ENCODE measurements around the gene HNF1B. TPM values are rescaled to one million over a fixed set of nuclear protein-coding genes. Genes with fewer than 3 reads are reported as not detected.
"Not testable (repeated sequence)": the region's sequence is repeated elsewhere in the genome, so short reads cannot be mapped to it uniquely, and the experiment has no call there.

Gene HNF1B
- polyA plus RNA-seq, 1 experiment, result not detected

DNA sequence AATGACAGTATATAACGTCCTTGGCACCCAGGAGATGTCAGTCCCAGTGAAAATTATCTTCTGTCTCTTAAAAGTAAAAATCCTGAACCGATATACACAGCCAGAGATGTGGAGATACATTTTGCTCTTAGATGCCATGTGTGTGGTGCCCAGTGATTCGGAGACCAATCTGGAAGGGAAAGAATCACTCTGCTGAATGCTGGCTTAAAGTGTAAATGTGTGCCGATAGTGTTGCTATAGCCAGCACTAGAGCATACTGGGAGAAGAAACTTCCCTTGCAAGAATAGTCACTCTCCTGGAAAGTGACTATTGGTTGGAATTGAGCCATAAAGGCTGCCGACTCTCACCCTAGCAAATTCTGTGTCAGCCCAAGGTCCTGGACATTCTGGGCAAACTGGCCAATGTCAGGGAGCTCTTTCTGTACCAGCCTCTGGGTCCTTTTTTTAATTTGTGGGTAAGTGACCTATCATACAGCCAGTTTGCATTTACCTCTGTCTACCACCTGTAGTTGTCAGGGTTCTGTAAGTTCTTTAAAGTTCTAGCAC, 44.2 kb upstream of the HNF1B start:
- ChIA-PET POLR2A (no interaction called here), CTCF (no interaction called here)
- H3K9me3 ChIP-seq (ENCODE audit: control insufficient read depth, insufficient read depth, low read length), result no peaks in the 10 kb centered on the region
- no peak for DNase-seq (ENCODE audit: low read depth, low spot score)
- H3K27me3 ChIP-seq (ENCODE audit: control insufficient read depth, insufficient read depth, low read length), result no peaks in the 10 kb centered on the region
- H3K4me3 ChIP-seq (ENCODE audit: low read depth, low read length), result no peak overlapping the region
- no peak overlapping the region for H3K27ac ChIP-seq (ENCODE audit: low read depth, low read length)
- TF ChIP-seq, protein P1, sequence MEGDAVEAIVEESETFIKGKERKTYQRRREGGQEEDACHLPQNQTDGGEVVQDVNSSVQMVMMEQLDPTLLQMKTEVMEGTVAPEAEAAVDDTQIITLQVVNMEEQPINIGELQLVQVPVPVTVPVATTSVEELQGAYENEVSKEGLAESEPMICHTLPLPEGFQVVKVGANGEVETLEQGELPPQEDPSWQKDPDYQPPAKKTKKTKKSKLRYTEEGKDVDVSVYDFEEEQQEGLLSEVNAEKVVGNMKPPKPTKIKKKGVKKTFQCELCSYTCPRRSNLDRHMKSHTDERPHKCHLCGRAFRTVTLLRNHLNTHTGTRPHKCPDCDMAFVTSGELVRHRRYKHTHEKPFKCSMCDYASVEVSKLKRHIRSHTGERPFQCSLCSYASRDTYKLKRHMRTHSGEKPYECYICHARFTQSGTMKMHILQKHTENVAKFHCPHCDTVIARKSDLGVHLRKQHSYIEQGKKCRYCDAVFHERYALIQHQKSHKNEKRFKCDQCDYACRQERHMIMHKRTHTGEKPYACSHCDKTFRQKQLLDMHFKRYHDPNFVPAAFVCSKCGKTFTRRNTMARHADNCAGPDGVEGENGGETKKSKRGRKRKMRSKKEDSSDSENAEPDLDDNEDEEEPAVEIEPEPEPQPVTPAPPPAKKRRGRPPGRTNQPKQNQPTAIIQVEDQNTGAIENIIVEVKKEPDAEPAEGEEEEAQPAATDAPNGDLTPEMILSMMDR (IDR thresholded peaks at IDR 0.05; ENCODE audit: low read depth, low read length), result no peak

DNA sequence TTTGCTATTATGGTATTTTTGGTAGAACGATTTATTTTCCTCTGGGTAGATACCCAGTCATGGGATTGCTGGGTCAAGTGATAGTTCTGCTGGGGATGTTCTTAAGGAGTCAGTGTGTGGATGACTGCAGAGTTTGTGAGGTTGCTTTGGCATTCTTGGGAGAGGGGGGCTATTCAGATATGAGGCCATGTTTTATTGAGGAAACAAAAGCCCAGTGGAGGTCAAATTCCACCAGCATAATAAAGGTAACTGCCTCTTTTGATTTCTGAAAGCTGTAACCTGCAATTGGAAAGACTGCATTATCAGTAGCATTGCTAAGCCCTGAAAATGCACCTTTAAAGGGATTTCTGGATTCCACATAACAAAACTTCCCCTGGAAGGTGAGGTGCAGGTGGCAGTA, 43.7 kb upstream of the HNF1B start:
- Histone ChIP-seq H3K4me3 (ENCODE audit: low read depth, low read length) (no peak overlapping the region), H3K27ac (ENCODE audit: low read depth, low read length) (no peak overlapping the region), H3K9me3 (ENCODE audit: control insufficient read depth, insufficient read depth, low read length) (no peaks in the 10 kb centered on the region), H3K27me3 (ENCODE audit: control insufficient read depth, insufficient read depth, low read length) (no peaks in the 10 kb centered on the region)
- POLR2A ChIA-PET, result no interaction called here
- TF ChIP-seq, protein P1 (IDR thresholded peaks at IDR 0.05; ENCODE audit: low read depth, low read length), result no peak
- CTCF ChIA-PET, result no interaction called here
- DNase-seq (ENCODE audit: low read depth, low spot score), result no peak

DNA sequence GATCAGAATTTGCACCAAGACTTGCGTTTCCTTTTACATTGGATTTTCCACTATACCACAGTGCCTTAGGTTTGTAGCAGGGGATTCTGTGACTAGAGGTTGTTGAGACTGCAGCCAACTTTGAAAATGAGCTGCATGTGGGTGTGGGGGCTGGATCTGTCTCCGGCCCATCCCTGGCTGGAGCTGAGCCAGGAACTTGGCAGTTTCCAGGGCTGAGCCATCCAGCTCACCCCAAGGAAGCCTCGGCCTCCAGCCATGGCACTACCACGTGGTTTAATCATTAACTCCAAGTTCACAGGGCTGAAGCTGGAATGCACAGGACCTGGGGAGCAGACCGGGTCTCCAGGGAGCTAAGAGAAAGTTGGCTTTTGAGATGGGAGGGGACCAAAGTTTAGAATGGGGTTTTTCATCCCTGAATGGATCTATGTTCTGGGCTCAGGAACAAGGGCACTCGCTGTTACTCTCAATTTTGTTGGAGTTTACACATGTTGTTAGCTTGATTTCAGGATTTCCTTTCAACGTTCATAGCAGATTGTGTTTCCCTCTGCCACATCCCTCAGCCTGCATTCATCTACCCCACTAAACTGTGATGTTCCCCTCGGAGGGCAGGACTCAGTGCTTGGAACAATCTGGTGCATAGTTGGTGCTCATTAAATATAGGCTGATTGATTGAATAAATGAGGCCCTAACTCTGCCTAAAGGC, 42.3 kb upstream of the HNF1B start:
- Histone ChIP-seq H3K27me3 (ENCODE audit: control insufficient read depth, insufficient read depth, low read length) (no peaks in the 10 kb centered on the region), H3K4me3 (ENCODE audit: low read depth, low read length) (no peak overlapping the region), H3K9me3 (ENCODE audit: control insufficient read depth, insufficient read depth, low read length) (no peaks in the 10 kb centered on the region), H3K27ac (ENCODE audit: low read depth, low read length) (no peak overlapping the region)
- ChIA-PET CTCF (interaction anchor here (0.9 to 1.4 kb wide), 2 partner anchors 17 to 29 kb away, joined by 3 to 8 read pairs; no protein-coding TSS in a partner anchor), POLR2A (no interaction called here)
- no peak for DNase-seq (ENCODE audit: low read depth, low spot score)
- TF ChIP-seq, protein P1 (IDR thresholded peaks at IDR 0.05; ENCODE audit: low read depth, low read length), result no peak

DNA sequence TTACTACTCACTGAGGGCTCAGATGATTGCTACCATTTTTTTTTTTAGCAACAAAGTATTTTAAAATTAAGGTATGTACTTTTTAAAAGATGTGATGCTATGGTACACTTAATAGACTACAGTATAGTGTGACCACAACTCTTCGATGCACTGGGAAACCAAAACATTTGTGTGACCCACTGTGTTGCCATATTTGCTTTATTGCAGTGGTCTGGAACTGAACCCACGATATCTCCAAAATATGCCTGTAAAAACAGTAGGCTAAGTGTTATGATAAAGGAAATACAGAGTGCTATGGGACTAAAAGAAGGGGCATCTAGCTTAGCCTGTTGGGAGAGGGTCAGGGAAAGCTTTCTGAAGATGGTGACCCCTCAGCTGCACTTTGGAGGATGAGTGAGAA, 41.6 kb upstream of the HNF1B start:
- TF ChIP-seq, protein P1 (IDR thresholded peaks at IDR 0.05; ENCODE audit: low read depth, low read length), result no peak
- no peaks in the 10 kb centered on the region for H3K27me3 ChIP-seq (ENCODE audit: control insufficient read depth, insufficient read depth, low read length)
- no peak overlapping the region for H3K27ac ChIP-seq (ENCODE audit: low read depth, low read length)
- CTCF ChIA-PET, result interaction anchor here (0.9 kb wide), 1 partner anchor 30 kb away, joined by 3 read pairs; no protein-coding TSS in a partner anchor
- H3K4me3 ChIP-seq (ENCODE audit: low read depth, low read length), result no peak overlapping the region
- H3K9me3 ChIP-seq (ENCODE audit: control insufficient read depth, insufficient read depth, low read length), result no peaks in the 10 kb centered on the region
- DNase-seq (ENCODE audit: low read depth, low spot score), result no peak
- POLR2A ChIA-PET, result no interaction called here

DNA sequence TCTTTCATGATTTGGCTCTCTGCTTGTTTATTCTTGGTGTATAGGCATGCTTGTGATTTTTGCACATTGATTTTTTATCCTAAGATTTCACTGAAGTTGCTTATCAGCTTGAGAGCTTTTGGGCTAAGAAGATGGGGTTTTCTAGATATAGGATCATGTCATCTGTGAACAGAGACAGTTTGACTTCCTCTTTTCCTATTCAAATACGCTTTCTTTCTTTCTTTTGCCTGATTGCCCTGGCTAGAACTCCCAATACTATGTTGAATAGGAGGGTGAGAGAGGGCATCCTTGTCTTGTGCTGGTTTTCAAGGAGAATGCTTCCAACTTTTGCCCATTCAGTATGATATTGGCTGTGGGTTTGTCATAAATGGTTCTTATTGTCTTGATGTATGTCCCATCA, 37.6 kb upstream of the HNF1B start:
- H3K4me3 ChIP-seq (ENCODE audit: low read depth, low read length); CTCF ChIA-PET; DNase-seq (ENCODE audit: low read depth, low spot score); POLR2A ChIA-PET; H3K9me3 ChIP-seq (ENCODE audit: control insufficient read depth, insufficient read depth, low read length); H3K27me3 ChIP-seq (ENCODE audit: control insufficient read depth, insufficient read depth, low read length); H3K27ac ChIP-seq (ENCODE audit: low read depth, low read length): not testable (repeated sequence)

All from AG04450 (cell line).